DMS 273 (cell line): Measurements from ENCODE around the gene SHD.

Source experiments
- DNase-seq: peaks from one replicate; lab custom pipeline; 2025; ENCODE audit not compliant: unreplicated experiment; lab: John Stamatoyannopoulos, UW

Gene SHD

GRCh38 chr19:4297901-4298809 is 19.1 kb downstream of the SHD start:
- no peak for DNase-seq

GRCh38 chr19:4298810-4299550 is 19.9 kb downstream of the SHD start:
- DNase-seq = no peak

- DNase-seq = no peak
Observed at GRCh38 chr19:4300589-4300988, 21.5 kb downstream of the SHD start.

- no peak for DNase-seq
Observed at GRCh38 chr19:4301590-4302242, 22.6 kb downstream of the SHD start.

GRCh38 chr19:4302243-4302640 is 23.2 kb downstream of the SHD start, which contains the start of gene TMIGD2:
Gene TMIGD2 (minus strand): TSS chr19:4302389. CDS start chr19:4302385, 4 bp downstream.
- no peak for DNase-seq

- DNase-seq = no peak
Observed at GRCh38 chr19:4303819-4304537, 24.9 kb downstream of the SHD start.

- peak; percentile 95 for DNase-seq
Observed at GRCh38 chr19:4304538-4305256, 25.6 kb downstream of the SHD start, which contains the start of gene FSD1. Gene FSD1 (plus strand): TSS chr19:4304598. CDS start chr19:4304747, 149 bp downstream.

- DNase-seq = no peak
Observed at GRCh38 chr19:4305257-4305612, 26.2 kb downstream of the SHD start.

GRCh38 chr19:4305659-4306058 is 26.6 kb downstream of the SHD start:
- DNase-seq = no peak

GRCh38 chr19:4310247-4311121 is 31.4 kb downstream of the SHD start:
- peak; percentile 49 for DNase-seq

- no peak for DNase-seq
Observed at GRCh38 chr19:4313847-4314490, 34.9 kb downstream of the SHD start.

GRCh38 chr19:4316956-4317355 is 37.9 kb downstream of the SHD start:
- DNase-seq = no peak

GRCh38 chr19:4318460-4318859 is 39.4 kb downstream of the SHD start:
- DNase-seq = no peak

- no peak for DNase-seq
Observed at GRCh38 chr19:4319067-4319718, 40.1 kb downstream of the SHD start.

- no peak for DNase-seq
Observed at GRCh38 chr19:4320419-4320818, 41.4 kb downstream of the SHD start.

- DNase-seq = no peak
Observed at GRCh38 chr19:4322942-4323665, 44.0 kb downstream of the SHD start.

GRCh38 chr19:4323692-4324091 is 44.6 kb downstream of the SHD start:
- DNase-seq = no peak

- DNase-seq = no peak
Observed at GRCh38 chr19:4324228-4324627, 45.2 kb downstream of the SHD start.
